WTC11 (cell line): ENCODE data around the gene SLC14A1.

Experiments
- CBFB ChIP-seq: sonication (generic); formaldehyde crosslinking; IDR thresholded peaks from 2 replicates; pipeline ENCODE4 v1.8.1; 2022; ENCODE audit warnings: mild to moderate bottlenecking, low read depth, missing genetic modification reagents
- CTCF ChIP-seq: fragments of 200-600 bp; IDR thresholded peaks from 2 replicates; pipeline ENCODE4 v1.8.0; 2022; ENCODE audit warnings: antibody characterized with exemption
- FOXP1 ChIP-seq: sonication (generic); formaldehyde crosslinking; IDR thresholded peaks from 2 replicates; pipeline ENCODE4 v1.8.0; 2022; ENCODE audit warnings: missing genetic modification reagents, mild to moderate bottlenecking, moderate library complexity, borderline replicate concordance
- JUN ChIP-seq: sonication (generic); formaldehyde crosslinking; IDR thresholded peaks from 2 replicates; pipeline ENCODE4 v1.8.0; 2023; ENCODE audit warnings: mild to moderate bottlenecking, missing genetic modification reagents
- NR2C2 ChIP-seq: sonication (generic); formaldehyde crosslinking; IDR thresholded peaks from 2 replicates; pipeline ENCODE4 v1.8.0; 2022; ENCODE audit warnings: mild to moderate bottlenecking, missing genetic modification reagents
- TEAD4 ChIP-seq: sonication (generic); formaldehyde crosslinking; IDR thresholded peaks from 2 replicates; pipeline ENCODE4 v1.8.0; 2022; ENCODE audit warnings: mild to moderate bottlenecking, missing genetic modification reagents
- ZNF416 ChIP-seq: fragments of 250-450 bp; sonication (Bioruptor Pico); IDR thresholded peaks from 2 replicates; pipeline ENCODE4 v1.9.0; 2021; ENCODE audit warnings: mild to moderate bottlenecking, inconsistent platforms
- TF ChIP-seq, protein P1 (sequence below): fragments of 250-450 bp; sonication (Bioruptor Pico); IDR thresholded peaks from 2 replicates; pipeline ENCODE4 v2.1.2; 2022; ENCODE audit warnings: mild to moderate bottlenecking, moderate library complexity

GRCh38 chr18:45734944-45735343 is 11.0 kb downstream of the SLC14A1 start:
- no peak for TF ChIP-seq FOXP1 (CRISPR knock-in tag)
- TF ChIP-seq NR2C2: no peak
- TF ChIP-seq CTCF: no peak
- no peak for TF ChIP-seq ZNF416
- TF ChIP-seq, protein P1, sequence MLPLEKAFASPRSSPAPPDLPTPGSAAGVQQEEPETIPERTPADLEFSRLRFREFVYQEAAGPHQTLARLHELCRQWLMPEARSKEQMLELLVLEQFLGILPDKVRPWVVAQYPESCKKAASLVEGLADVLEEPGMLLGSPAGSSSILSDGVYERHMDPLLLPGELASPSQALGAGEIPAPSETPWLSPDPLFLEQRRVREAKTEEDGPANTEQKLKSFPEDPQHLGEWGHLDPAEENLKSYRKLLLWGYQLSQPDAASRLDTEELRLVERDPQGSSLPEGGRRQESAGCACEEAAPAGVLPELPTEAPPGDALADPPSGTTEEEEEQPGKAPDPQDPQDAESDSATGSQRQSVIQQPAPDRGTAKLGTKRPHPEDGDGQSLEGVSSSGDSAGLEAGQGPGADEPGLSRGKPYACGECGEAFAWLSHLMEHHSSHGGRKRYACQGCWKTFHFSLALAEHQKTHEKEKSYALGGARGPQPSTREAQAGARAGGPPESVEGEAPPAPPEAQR (CRISPR knock-in tag): no peak
- TF ChIP-seq CBFB: no peak
- no peak for TF ChIP-seq JUN (CRISPR knock-in tag)
- TF ChIP-seq TEAD4 (CRISPR knock-in tag): no peak
